HG03469 (cell line): ENCODE results near the gene RFX8.
"Not testable (repeated sequence)": the region's sequence is repeated elsewhere in the genome, so short reads cannot be mapped to it uniquely, and the experiment has no call there.

Source experiments
- ATAC-seq: cut with Tn5 transposase; IDR thresholded peaks from one replicate; pipeline ENCODE4 v1.9.1; 2021; ENCODE audit warnings: mild to moderate bottlenecking, moderate library complexity, moderate number of reproducible peaks; ENCODE audit not compliant: unreplicated experiment

RFX8 gene

DNA sequence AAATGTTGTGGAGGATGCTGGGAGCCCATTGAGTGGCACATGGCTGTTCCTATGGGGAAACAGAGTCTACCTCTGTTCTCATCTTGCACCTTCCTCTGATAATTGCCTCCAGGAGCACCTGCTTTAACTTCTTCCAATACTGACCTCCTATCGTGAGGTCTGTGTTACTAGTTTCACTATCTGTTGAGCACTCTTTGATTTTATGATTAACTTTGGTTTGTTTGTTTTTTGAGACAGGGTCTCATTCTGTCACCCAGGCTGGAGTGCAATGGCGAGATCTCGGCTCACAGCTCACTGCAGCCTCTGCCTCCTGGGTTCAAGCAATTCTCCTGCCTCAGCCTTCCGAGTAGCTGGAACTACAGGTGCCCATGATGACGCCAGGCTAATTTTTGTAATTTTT, 12.1 kb upstream of the RFX8 start:
- ATAC-seq: no peak

DNA sequence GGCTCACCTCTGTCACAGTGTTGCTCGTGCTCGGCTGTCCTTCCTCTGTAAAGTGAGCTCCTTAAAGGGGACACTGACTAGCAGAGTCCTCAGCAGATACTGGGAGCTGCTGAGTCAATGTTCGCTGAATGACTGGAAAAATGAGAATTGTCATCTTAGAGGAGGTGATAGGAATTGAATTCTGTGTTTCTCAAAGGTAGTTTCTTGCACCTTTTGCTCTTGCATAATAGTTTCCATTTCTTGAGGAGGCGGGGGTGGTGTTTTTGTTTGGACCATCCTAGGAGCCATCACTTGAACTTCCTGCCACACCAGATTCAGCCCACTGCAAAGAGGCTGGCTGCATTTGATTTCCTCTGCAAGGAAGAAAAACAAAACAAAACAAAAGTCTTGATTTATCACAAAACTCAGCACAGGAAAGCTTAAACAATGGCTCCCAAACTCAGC, 11.4 kb upstream of the RFX8 start:
- no peak for ATAC-seq

GRCh38 chr2:101485856-101486255, 10.9 kb upstream of the RFX8 start:
- no peak for ATAC-seq

- ATAC-seq: no peak
These were observed 5.9 kb upstream of the RFX8 start for GRCh38 chr2:101480764-101481163.

DNA sequence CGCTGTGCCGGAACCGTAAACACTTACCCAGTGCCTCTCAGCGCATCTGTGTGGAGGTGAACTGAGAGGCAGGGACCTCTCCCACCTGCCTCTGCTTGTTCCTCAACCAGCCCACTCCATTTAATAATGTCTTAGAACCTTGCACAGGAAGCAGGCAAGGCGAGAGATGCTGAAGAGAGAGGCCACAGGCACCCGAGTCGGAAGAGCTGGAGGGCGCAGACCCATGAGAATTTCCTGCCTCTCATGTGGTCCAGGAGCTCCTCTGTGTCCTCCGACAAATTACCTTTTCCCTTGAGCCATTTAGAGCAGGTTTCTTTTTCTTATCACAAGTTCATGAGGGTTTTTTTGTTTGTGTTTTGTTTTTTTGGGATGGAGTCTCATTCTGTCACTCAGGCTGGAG, 4.9 kb upstream of the RFX8 start:
- ATAC-seq: no peak

DNA sequence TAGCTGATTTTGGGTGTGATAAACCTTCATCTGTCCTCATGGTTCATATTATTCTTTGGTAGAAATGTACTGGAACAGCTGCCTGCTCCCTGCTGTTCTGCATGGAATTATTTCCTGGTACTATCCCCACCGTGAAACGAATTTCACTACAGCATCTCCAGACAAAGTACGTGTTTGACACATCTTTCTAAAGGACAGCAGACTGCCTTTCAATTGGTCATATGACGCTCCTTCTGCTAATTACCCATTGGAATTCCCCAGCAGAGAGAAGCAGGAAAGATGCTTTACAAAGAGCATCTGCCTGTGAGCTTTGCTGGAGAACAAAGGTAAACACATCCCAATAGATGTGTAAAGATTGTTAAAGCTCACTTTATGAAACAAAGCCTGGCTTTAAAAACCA, 4.4 kb upstream of the RFX8 start:
- no peak for ATAC-seq

- ATAC-seq: no peak
These were observed 3.5 kb upstream of the RFX8 start for GRCh38 chr2:101478181-101479001.

GRCh38 chr2:101477556-101477955, 2.6 kb upstream of the RFX8 start:
- no peak for ATAC-seq

DNA sequence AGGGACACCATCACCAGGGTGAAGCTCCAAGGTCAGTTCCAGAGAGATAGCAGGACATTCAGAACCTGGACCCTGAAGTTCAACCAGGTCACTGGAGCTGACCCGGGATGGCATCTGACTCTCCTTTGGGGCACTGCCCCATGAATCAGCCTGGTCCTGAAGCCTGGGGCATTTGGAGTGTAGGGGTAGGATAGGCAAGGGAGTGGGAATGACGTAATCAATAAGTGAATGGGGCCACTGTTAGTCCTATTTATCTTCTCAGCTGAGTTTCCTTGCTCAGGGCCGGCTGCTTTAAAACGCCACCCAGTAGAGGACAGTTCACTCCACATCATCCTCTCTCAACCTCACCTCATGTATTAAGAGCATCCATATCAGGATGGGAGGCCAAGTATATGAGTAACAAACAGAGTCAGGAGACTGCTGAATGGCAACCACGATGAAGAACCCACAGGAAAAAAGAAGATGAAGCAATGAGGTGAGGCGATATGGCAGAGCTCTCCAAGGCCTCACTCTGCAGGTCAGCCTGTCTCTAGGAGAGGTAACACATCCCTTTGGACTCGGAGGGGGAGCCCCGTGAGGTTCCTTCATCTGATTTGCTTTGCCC, 1.8 kb upstream of the RFX8 start:
- ATAC-seq: no peak

GRCh38 chr2:101473911-101474701, 806 bp downstream of the RFX8 start:
- ATAC-seq: no peak

DNA sequence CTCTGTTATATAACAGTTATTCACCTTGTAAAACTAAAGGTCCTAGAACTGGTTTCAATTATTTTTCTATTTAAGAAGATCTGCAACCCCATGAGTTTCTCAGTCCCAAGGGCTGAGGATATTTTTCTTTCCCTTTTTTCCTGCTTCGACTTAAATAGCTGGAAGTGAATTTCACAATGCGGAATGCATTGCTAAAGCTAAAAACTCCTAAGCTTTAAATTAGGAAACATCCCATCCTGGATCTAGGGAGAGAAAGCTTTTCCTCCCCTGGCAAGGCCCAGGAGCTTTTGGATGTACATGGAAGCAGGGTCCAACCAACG, 1.4 kb downstream of the RFX8 start:
- ATAC-seq: no peak

DNA sequence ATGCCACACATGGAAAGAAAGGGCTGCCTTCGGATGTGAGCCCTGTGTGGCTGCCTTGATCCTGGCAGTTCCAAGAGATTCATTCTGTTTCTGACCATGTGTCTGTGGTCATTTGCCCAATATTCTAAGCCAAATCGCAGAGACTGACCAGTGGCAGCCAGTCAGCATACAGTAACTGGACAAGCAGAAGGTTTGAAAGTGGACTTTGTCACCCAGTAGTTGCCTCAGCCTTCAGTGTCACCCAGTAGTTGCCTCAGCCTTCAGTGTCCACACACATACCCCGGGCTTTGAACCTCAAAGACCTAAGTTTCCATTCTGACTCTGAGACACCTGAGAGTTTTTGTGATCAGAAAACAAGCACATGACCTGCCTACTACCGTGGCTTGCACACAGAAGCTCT, 5.0 kb downstream of the RFX8 start:
- no peak for ATAC-seq

DNA sequence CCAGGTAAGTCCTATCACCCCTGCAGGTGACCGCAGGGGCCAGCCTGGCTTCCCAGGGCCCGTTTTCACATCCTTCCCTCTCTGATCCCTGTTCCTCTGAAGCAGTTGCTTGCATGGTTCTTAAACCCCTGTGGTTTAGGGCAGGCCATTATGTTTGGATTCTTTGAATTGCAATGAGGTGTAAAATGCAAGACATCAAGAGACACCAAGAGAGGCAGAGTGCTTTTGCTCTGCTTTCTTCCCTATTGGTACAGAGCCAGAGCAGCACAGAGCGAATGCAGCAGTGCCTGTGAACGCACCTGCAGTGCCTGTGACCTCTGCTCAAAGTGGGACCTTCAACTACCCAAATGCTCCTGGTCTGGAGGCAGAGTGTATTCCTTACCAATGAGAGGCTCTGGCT, 7.6 kb downstream of the RFX8 start:
- no peak for ATAC-seq

- ATAC-seq: no peak
These were observed 8.5 kb downstream of the RFX8 start for GRCh38 chr2:101466426-101466825.

DNA sequence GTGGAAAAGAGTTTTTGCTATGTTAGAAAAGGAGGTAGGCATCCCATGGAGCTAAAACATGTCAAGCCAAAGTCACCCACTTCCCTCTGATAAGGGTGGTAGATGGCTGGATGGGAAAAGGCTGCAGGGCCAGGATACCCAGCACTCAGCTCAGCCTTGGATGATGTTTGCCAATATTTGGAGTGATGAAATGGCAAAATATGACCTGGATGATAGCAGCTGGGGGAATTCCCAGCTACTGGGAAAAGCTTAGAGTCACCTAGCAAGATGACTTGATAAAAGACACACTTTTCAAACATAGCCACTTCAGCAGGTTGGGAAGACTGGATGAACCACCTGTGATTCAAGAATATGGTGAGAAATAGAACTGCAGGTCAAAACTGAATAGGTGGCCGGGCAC, 10.1 kb downstream of the RFX8 start:
- ATAC-seq: no peak

DNA sequence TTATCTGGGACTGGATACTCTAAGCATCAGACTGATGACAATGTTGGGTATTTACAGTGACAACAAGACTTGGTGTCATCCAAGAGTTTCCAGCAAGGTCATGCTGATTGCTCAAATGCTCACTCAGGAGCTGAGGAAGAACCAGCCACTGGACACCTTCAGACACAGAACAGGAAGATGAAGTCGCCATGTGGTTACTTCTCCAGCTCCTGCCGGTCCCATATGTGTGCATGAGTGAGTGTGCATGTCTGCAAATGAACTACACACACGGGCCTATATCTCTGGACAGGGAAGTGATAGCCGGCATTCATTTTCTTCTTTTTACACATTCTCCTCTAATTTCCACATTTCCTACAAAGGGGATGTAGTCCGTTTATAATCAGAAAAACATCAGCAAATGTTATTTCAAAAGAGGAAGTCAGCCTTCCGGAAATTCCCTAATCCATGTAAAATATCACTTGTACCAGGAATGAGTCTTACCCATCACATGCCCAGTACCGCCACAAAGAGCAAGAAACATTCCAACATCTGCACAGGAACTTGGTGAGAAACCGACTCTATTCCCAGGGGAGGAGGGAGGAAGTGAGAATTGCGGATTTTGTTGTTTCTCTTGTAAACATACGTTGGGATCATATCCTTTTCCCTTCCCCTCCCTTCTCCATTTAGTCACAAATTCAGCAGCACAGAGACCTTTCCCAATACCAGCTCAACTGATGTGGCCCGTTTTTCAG, 10.8 kb downstream of the RFX8 start:
- ATAC-seq: no peak

- ATAC-seq: no peak
These were observed 11.5 kb downstream of the RFX8 start for GRCh38 chr2:101463421-101463820.

- no peak for ATAC-seq
These were observed 13.5 kb downstream of the RFX8 start for GRCh38 chr2:101461381-101461780.

GRCh38 chr2:101454408-101454807, 20.5 kb downstream of the RFX8 start:
- ATAC-seq: not testable (repeated sequence)

DNA sequence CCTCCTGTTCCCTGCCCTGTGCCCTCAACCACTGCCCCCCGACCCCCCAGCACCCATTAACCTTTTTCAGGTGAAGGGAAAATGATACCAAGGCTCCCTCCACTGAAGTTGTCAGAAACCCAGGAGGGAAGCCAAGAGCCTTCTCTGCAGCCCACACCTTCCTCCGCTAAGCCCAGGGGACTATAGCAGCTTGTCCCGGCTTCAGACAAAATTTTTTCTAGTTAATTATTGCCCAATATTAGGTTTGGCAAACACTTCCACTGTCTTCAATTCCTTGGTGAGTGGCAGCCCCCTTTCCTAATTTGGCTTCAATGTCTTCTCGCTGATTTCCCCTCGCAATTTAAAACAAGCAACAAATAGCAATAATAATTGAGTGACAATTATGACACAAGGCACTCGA, 23.9 kb downstream of the RFX8 start:
- no peak for ATAC-seq

DNA sequence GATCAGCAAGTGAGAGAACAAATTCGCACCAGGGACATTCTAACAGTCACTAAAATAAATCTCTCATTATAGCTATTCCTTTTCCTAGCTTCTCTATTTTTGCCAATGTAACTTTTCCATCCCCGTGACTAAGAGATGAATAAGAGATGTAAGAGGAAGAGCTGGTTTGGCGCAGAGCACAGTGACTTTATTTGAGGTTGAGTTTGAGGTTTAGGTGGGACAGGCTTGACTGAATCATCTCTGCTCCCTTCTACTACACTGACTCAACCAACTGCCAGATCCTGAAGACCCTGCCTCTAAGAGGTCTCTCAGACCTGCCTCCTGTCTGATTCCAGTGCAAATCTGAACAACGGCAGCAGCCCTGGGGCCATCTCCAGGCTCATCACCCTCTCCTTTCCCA, 28.0 kb downstream of the RFX8 start:
- no peak for ATAC-seq
